GM18861 (cell line): ENCODE results near the gene SOWAHA.
A peak's percentile ranks its signal among the peaks of the same experiment; 100 is the strongest.
"Not testable (repeated sequence)": the region's sequence is repeated elsewhere in the genome, so short reads cannot be mapped to it uniquely, and the experiment has no call there.

Source experiments
- ATAC-seq: cut with Tn5 transposase; IDR thresholded peaks from one replicate; pipeline ENCODE4 v1.9.1; 2021; ENCODE audit not compliant: unreplicated experiment

Gene SOWAHA

GRCh38 chr5:132848270-132848669 lies 35.2 kb downstream of the SOWAHA start:
- ATAC-seq: no peak

- no peak for ATAC-seq
Measured at GRCh38 chr5:132849347-132849746, 36.2 kb downstream of the SOWAHA start.

GRCh38 chr5:132850066-132850465 lies 37.0 kb downstream of the SOWAHA start:
- ATAC-seq: no peak

GRCh38 chr5:132853323-132853722 lies 40.2 kb downstream of the SOWAHA start:
- ATAC-seq: no peak

GRCh38 chr5:132853790-132854189 lies 40.7 kb downstream of the SOWAHA start:
- no peak for ATAC-seq

GRCh38 chr5:132854301-132854700 lies 41.2 kb downstream of the SOWAHA start:
- no peak for ATAC-seq

GRCh38 chr5:132854992-132855391 lies 41.9 kb downstream of the SOWAHA start:
- ATAC-seq: not testable (repeated sequence)

- ATAC-seq: no peak
Measured at GRCh38 chr5:132856011-132856410, 42.9 kb downstream of the SOWAHA start.

GRCh38 chr5:132859889-132860437 lies 46.9 kb downstream of the SOWAHA start:
- ATAC-seq: no peak

GRCh38 chr5:132860742-132861141 lies 47.6 kb downstream of the SOWAHA start:
- ATAC-seq: no peak

GRCh38 chr5:132865668-132866341 lies 52.7 kb downstream of the SOWAHA start:
- ATAC-seq: peak; percentile 8
